Measurements from ENCODE around the gene ABO.

- TF ChIP-seq ZNF37A (tag by site-specific recombination; IDR thresholded peaks at IDR 0.05) (no peak), ZNF629 (tag by site-specific recombination; IDR thresholded peaks at IDR 0.05) (no peak), GLIS1 (tag by site-specific recombination; IDR thresholded peaks at IDR 0.05) (no peak), ZNF114 (tag by site-specific recombination; IDR thresholded peaks at IDR 0.05) (no peak)
- TF ChIP-seq, protein P1, sequence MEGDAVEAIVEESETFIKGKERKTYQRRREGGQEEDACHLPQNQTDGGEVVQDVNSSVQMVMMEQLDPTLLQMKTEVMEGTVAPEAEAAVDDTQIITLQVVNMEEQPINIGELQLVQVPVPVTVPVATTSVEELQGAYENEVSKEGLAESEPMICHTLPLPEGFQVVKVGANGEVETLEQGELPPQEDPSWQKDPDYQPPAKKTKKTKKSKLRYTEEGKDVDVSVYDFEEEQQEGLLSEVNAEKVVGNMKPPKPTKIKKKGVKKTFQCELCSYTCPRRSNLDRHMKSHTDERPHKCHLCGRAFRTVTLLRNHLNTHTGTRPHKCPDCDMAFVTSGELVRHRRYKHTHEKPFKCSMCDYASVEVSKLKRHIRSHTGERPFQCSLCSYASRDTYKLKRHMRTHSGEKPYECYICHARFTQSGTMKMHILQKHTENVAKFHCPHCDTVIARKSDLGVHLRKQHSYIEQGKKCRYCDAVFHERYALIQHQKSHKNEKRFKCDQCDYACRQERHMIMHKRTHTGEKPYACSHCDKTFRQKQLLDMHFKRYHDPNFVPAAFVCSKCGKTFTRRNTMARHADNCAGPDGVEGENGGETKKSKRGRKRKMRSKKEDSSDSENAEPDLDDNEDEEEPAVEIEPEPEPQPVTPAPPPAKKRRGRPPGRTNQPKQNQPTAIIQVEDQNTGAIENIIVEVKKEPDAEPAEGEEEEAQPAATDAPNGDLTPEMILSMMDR (tag by site-specific recombination; IDR thresholded peaks at IDR 0.05) = no peak
- TF ChIP-seq, protein P2, sequence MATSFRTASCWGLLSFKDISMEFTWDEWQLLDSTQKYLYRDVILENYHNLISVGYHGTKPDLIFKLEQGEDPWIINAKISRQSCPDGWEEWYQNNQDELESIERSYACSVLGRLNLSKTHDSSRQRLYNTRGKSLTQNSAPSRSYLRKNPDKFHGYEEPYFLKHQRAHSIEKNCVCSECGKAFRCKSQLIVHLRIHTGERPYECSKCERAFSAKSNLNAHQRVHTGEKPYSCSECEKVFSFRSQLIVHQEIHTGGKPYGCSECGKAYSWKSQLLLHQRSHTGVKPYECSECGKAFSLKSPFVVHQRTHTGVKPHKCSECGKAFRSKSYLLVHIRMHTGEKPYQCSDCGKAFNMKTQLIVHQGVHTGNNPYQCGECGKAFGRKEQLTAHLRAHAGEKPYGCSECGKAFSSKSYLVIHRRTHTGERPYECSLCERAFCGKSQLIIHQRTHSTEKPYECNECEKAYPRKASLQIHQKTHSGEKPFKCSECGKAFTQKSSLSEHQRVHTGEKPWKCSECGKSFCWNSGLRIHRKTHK (tag by site-specific recombination; IDR thresholded peaks at IDR 0.05) = no peak
- TF ChIP-seq, protein P3, sequence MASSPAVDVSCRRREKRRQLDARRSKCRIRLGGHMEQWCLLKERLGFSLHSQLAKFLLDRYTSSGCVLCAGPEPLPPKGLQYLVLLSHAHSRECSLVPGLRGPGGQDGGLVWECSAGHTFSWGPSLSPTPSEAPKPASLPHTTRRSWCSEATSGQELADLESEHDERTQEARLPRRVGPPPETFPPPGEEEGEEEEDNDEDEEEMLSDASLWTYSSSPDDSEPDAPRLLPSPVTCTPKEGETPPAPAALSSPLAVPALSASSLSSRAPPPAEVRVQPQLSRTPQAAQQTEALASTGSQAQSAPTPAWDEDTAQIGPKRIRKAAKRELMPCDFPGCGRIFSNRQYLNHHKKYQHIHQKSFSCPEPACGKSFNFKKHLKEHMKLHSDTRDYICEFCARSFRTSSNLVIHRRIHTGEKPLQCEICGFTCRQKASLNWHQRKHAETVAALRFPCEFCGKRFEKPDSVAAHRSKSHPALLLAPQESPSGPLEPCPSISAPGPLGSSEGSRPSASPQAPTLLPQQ (tag by site-specific recombination; IDR thresholded peaks at IDR 0.05) = no peak
Measured at GRCh38 chr9:133304158-133304470, 29.1 kb upstream of the ABO start.
